ENCODE results near the gene VTI1A.

The VTI1A gene

DNA sequence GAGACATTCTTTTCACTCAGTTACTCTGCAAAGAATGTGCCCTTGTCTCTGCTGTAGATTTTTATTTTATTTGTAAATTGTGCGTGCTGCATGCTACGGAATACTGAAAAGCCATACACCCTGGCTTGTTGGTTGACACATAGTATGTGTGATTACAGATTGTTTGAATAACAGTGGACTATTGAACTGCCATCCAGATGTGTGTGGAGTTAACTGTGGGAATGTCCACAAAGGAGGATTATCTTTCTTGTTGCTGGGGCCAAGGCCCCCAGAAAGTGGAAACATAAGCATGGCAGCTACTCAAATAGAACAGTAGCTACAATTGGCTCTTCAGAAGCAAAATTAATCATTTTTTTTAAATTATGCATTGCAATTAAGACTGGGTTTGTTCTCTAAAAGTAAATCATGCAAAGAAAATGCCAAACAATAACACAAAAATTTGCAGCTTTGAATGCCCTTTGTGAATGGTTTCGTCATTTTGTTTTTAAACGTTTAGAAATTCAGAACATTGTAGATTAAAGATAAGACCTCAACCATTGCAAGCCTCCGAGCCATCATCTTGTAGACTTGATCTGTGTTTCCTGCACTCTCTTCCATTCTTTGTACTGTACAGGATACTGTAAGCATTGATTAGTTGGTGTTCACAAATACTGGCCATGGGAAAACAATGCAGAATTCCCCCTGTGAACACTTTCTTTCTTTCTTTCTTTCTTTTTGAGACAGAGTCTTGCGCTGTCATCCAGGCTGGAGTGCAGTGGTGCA is 292.8 kb downstream of the VTI1A start:
- Histone ChIP-seq H3K4me3 (ENCODE audit: low read depth, low read length) (no peak overlapping the region), H3K27me3 (ENCODE audit: control insufficient read depth, insufficient read depth, low read length) (no peaks in the 10 kb centered on the region)

DNA sequence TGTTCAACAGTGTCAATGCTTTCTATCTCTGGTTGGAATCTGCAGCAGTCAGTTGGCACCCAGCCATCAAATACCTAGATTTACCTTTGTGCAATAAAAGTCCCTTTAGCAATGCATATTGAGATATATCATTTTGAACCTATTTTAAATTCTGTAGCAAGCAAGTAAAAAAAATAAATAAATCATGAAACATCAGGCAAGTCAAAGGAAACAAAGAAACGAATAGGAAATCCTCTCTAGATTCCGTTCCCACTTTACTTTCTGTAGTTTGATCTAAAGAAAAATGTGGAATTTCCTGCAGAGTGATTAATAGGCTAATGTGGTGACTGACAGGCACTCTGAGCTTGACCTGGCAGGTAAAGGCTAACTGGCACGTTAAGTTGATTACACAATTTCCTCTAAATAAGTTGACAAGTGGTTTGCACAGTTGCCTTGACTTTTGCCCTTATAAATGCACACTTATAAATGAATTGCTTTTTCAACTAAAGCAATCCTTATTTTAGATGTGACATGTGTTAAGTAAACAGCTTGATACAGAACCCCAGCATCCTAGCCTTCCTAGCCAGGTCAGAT is 294.9 kb downstream of the VTI1A start:
- H3K4me3 ChIP-seq (ENCODE audit: low read depth, low read length), result no peak overlapping the region
- no peak overlapping the region for H3K9ac ChIP-seq (ENCODE audit: low read depth, low read length)
- no peaks in the 10 kb centered on the region for H3K27me3 ChIP-seq (ENCODE audit: control insufficient read depth, insufficient read depth, low read length)
- no peaks in the 10 kb centered on the region for H3K9me3 ChIP-seq (ENCODE audit: control insufficient read depth, insufficient read depth, low read length)
- H3K36me3 ChIP-seq (ENCODE audit: control insufficient read depth, insufficient read depth, low read length), result no peaks in the 10 kb centered on the region
- H3K4me1 ChIP-seq (ENCODE audit: control insufficient read depth, insufficient read depth, low read length), result peaks cover 2% of the 10 kb centered on the region

More for the DNA sequence above, 292.8 kb downstream of the VTI1A start:
- H3K9ac ChIP-seq (ENCODE audit: low read depth, low read length), result no peak overlapping the region
- no peaks in the 10 kb centered on the region for H3K36me3 ChIP-seq (ENCODE audit: control insufficient read depth, insufficient read depth, low read length)
- H3K9me3 ChIP-seq (ENCODE audit: control insufficient read depth, insufficient read depth, low read length), result no peaks in the 10 kb centered on the region
- peaks cover 2% of the 10 kb centered on the region for H3K4me1 ChIP-seq (ENCODE audit: control insufficient read depth, insufficient read depth, low read length)

DNA sequence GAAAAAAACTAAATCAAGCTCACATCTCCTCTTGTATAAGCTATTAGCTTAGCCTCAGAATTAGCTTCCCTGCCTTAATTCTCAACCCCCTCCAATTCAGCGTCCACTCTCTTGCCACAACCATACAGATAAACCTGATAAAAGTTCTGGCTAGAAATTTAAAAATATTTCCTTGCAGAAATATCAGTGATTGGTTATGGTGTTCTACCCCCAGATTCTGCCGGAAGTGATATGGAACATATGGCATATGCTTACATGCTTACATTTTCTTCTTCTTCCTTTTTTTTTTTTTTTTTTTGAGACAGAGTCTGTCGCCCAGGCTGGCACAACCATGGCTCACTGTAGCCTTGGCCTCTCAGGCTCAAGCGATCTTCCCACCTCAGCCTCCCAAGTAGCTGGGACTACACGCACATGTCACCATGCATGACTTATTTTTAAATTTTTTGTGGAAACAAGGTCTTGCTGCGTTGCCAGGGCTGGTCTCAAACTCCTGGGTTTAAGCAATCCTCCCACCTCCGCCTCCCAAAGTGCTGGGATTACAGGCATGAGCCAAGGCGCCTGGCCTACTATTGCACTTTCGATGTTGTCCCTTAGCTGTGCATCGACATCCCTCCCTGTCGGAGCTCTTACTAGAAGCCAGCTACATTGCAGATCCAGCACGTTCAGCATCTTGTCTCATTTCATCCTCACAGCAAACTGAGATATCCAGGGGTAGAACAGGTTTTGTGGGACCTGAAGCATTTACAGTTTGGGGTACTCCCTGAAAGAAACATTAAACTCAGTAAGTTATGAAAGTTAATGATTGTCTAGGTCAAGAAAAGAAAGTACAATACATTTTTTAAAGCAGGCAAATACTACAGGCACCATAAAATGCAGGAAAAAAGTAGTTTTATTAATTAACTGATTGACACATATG is 297.4 kb downstream of the VTI1A start:
- Histone ChIP-seq H3K9ac (ENCODE audit: low read depth, low read length) (no peak overlapping the region), H3K9me3 (ENCODE audit: control insufficient read depth, insufficient read depth, low read length) (no peaks in the 10 kb centered on the region), H3K27me3 (ENCODE audit: control insufficient read depth, insufficient read depth, low read length) (no peaks in the 10 kb centered on the region), H3K36me3 (ENCODE audit: control insufficient read depth, insufficient read depth, low read length) (no peaks in the 10 kb centered on the region), H3K4me1 (ENCODE audit: control insufficient read depth, insufficient read depth, low read length) (peaks cover 2% of the 10 kb centered on the region), H3K4me3 (ENCODE audit: low read depth, low read length) (no peak overlapping the region)

DNA sequence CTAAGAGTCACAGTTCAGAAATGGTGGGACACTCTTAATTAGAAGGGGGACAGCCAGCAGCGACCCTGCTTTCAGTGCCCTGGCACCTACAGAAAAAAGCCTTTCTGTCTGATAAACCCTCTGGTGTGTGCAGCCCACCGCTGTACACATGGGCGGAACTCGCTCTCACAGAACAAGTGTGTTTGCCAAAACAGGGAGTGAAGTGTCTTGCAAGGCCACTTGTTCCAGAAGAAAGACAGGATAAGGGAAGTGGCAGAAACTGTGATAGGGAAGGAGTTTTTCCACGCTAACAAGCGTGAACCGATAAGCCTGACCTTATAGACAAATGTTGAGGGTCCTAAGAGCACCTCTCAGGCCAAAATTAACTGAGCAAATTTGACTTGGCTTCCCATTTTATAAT is 299.3 kb downstream of the VTI1A start:
- Histone ChIP-seq H3K4me3 (ENCODE audit: low read depth, low read length) (no peak overlapping the region), H3K9me3 (ENCODE audit: control insufficient read depth, insufficient read depth, low read length) (no peaks in the 10 kb centered on the region), H3K36me3 (ENCODE audit: control insufficient read depth, insufficient read depth, low read length) (no peaks in the 10 kb centered on the region), H3K27me3 (ENCODE audit: control insufficient read depth, insufficient read depth, low read length) (no peaks in the 10 kb centered on the region), H3K4me1 (ENCODE audit: control insufficient read depth, insufficient read depth, low read length) (peaks cover 2% of the 10 kb centered on the region), H3K9ac (ENCODE audit: low read depth, low read length) (no peak overlapping the region)

DNA sequence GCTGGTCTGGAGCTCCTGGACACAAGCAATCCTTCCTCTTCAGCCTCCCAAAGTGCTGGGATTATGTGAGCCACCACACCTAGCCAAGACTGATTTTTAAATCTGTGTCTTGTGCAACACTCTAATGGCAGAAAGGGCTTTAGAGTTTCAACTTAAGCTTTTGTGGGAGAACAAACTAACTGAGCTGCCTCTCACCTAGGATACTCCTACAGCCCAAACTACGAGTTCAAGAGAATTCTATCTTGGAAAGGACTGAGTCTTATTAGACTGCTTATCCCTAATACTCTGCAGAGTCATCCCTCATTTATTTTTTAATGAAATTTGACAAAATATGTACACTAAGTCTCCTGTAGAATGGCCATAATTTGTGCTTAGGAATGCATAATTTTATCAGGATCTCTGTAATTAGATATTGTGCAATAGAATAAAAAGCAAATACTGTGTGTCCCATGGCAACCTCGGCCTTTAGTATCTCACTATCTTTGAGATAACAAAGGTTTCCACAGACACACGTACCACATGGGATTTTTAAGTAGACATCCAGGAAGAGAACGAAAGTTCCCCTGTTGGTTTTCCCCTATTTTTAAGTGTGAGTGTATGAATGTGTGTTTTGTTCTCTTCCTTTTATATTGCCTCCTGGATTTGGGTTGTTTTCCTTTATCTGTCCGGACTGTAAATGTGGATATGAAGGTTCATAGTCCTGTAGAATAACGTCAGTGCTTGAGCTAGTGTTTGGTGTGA is 303.6 kb downstream of the VTI1A start:
- Histone ChIP-seq H3K9ac (ENCODE audit: low read depth, low read length) (no peak overlapping the region), H3K27me3 (ENCODE audit: control insufficient read depth, insufficient read depth, low read length) (no peaks in the 10 kb centered on the region), H3K9me3 (ENCODE audit: control insufficient read depth, insufficient read depth, low read length) (no peaks in the 10 kb centered on the region), H3K4me1 (ENCODE audit: control insufficient read depth, insufficient read depth, low read length) (no peaks in the 10 kb centered on the region), H3K4me3 (ENCODE audit: low read depth, low read length) (no peak overlapping the region), H3K36me3 (ENCODE audit: control insufficient read depth, insufficient read depth, low read length) (no peaks in the 10 kb centered on the region)

DNA sequence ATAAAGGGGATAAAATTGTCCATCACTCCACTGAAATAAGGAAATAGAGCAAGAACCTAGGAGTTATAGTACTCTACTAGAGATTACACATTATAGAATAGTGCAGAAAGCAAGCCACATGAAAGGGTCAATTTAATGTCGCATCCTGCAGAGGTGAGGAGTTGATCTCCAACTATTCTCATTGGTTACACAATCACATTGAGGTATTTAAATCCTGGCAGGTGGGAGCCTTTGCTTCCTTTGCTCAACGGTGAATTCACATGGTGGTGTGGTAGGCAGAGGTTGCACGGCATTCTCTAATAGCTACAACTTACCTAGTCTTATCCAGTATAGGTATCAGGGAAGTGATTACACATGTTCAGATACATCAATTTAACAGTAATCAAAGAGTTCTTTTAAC is 304.6 kb downstream of the VTI1A start:
- Histone ChIP-seq H3K4me3 (ENCODE audit: low read depth, low read length) (no peak overlapping the region), H3K4me1 (ENCODE audit: control insufficient read depth, insufficient read depth, low read length) (no peaks in the 10 kb centered on the region), H3K27me3 (ENCODE audit: control insufficient read depth, insufficient read depth, low read length) (no peaks in the 10 kb centered on the region), H3K9me3 (ENCODE audit: control insufficient read depth, insufficient read depth, low read length) (no peaks in the 10 kb centered on the region), H3K9ac (ENCODE audit: low read depth, low read length) (no peak overlapping the region), H3K36me3 (ENCODE audit: control insufficient read depth, insufficient read depth, low read length) (no peaks in the 10 kb centered on the region)

DNA sequence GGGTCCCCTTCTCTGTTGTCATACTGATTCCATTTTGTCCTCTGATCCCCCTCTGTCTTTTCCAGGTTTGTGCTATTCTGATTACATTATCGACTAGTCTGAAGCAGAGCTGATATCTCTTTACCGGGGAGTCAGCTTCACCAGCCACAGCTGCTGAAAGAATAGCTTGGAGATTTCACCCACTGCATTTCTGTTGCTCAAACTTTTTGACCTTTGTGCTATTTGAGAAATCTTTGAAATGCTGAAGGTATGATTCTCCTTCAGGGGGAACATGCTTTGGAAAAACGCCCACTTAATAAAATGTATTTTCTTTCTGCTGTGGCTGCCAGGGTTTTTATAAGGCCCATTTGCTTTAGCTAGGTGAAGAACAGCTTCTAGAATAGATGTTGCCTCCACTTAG is 305.3 kb downstream of the VTI1A start:
- Histone ChIP-seq H3K4me1 (ENCODE audit: control insufficient read depth, insufficient read depth, low read length) (no peaks in the 10 kb centered on the region), H3K9me3 (ENCODE audit: control insufficient read depth, insufficient read depth, low read length) (no peaks in the 10 kb centered on the region), H3K36me3 (ENCODE audit: control insufficient read depth, insufficient read depth, low read length) (no peaks in the 10 kb centered on the region), H3K4me3 (ENCODE audit: low read depth, low read length) (no peak overlapping the region), H3K9ac (ENCODE audit: low read depth, low read length) (no peak overlapping the region), H3K27me3 (ENCODE audit: control insufficient read depth, insufficient read depth, low read length) (no peaks in the 10 kb centered on the region)

DNA sequence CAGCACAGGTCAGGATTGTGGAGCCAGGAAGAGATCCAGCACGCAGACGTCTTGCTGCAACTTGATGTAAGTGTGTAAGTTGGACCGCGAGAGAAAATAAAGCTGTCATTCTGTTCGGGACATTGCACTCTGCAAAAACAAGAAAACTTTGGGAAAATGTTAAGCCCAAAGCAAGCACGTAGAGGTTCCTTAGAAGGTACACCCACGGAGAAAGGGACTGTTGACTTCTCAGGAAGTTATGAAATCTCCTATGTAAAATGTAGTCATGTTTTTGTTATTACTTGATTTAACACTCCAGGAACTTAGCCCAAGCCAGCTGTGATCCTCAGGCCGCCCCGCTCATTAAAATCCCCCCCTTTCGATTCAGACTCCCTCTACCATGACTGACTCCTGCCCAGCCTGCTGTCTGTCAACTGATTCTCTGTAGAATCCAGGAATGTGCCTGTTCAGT is 307.0 kb downstream of the VTI1A start:
- Histone ChIP-seq H3K36me3 (ENCODE audit: control insufficient read depth, insufficient read depth, low read length) (no peaks in the 10 kb centered on the region), H3K9me3 (ENCODE audit: control insufficient read depth, insufficient read depth, low read length) (no peaks in the 10 kb centered on the region), H3K9ac (ENCODE audit: low read depth, low read length) (no peak overlapping the region), H3K4me1 (ENCODE audit: control insufficient read depth, insufficient read depth, low read length) (no peaks in the 10 kb centered on the region), H3K4me3 (ENCODE audit: low read depth, low read length) (no peak overlapping the region), H3K27me3 (ENCODE audit: control insufficient read depth, insufficient read depth, low read length) (no peaks in the 10 kb centered on the region)

DNA sequence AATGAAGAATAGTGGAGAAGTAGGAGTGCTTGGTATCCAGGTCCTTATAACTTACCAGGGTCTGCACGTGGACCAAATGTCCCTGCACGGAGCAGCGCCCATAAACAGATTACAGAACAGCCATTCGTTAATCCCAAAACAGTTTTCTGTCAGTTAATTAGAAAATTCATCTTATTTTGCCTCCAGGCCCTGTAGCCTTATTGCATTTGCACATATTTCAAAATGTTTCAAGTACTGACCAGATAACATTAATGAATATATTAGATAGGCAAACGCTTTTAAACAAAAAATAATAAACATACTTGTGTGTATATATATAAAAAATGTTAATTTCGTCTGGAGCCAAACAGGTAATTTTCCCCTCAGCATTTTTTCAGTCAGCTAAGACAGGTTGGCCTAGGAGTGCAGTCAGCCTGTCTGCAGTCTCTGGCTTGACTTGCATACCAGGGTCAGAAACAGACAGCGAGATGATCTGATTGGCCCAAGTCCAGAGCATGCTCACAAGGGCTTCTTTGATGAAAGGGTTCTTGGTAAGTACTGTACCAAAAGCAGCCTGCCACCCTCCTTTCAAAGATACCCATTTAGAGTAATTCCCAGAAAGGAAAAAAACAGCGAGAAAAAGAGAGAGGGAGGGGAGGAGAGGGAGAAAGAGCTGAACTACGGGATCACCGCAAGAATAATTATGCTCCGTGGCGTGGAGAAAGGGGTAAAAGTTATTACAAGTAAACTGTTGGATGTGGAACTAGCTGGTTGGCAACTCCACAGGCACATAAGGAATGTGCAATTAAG is 308.6 kb downstream of the VTI1A start:
- H3K36me3 ChIP-seq (ENCODE audit: control insufficient read depth, insufficient read depth, low read length), result no peaks in the 10 kb centered on the region
- H3K4me1 ChIP-seq (ENCODE audit: control insufficient read depth, insufficient read depth, low read length), result peaks cover 2% of the 10 kb centered on the region
- no peak overlapping the region for H3K4me3 ChIP-seq (ENCODE audit: low read depth, low read length)
- H3K9me3 ChIP-seq (ENCODE audit: control insufficient read depth, insufficient read depth, low read length), result no peaks in the 10 kb centered on the region
- no peaks in the 10 kb centered on the region for H3K27me3 ChIP-seq (ENCODE audit: control insufficient read depth, insufficient read depth, low read length)
- H3K9ac ChIP-seq (ENCODE audit: low read depth, low read length), result no peak overlapping the region

DNA sequence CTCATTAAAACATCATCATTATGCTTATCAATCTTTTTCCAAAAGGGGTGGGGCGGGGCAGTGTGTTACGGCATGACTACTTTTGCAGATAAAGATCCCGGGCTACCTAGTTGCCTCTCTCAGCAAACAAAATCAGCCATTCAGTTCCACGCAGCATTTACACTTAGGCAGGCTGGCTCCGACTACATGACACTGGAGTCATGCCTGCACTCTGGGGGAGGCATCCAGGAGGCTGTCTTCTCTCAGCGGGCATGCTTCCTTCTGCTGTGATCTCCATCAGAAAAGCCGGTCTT is 309.2 kb downstream of the VTI1A start:
- no peak overlapping the region for H3K4me3 ChIP-seq (ENCODE audit: low read depth, low read length)
- no peaks in the 10 kb centered on the region for H3K36me3 ChIP-seq (ENCODE audit: control insufficient read depth, insufficient read depth, low read length)
- H3K9me3 ChIP-seq (ENCODE audit: control insufficient read depth, insufficient read depth, low read length), result no peaks in the 10 kb centered on the region
- H3K4me1 ChIP-seq (ENCODE audit: control insufficient read depth, insufficient read depth, low read length), result peaks cover 2% of the 10 kb centered on the region
- H3K9ac ChIP-seq (ENCODE audit: low read depth, low read length), result no peak overlapping the region
- no peaks in the 10 kb centered on the region for H3K27me3 ChIP-seq (ENCODE audit: control insufficient read depth, insufficient read depth, low read length)

DNA sequence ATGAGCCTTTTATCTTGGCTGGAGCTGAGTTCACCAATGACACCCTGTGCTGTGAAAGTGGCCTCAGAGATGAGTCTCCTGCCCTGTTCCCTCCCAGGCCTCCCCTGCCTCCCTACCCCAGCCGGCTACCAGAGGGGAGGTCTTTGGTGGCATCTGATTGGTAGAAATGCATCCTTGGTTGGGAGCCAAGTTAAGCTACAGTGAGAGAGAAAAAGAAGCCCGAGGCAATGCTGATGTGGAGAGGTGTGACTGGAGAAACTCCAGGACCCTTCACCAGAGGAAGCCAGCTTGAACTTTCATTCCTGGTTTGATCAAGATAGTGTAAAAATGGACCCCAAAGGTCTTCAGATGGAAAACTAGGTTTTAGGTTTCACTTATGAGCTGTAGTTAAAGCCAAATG is 311.9 kb downstream of the VTI1A start:
- H3K27me3 ChIP-seq (ENCODE audit: control insufficient read depth, insufficient read depth, low read length), result no peaks in the 10 kb centered on the region
- H3K4me3 ChIP-seq (ENCODE audit: low read depth, low read length), result no peak overlapping the region
- peaks cover 2% of the 10 kb centered on the region for H3K4me1 ChIP-seq (ENCODE audit: control insufficient read depth, insufficient read depth, low read length)
- H3K9me3 ChIP-seq (ENCODE audit: control insufficient read depth, insufficient read depth, low read length), result no peaks in the 10 kb centered on the region
- no peaks in the 10 kb centered on the region for H3K36me3 ChIP-seq (ENCODE audit: control insufficient read depth, insufficient read depth, low read length)
- no peak overlapping the region for H3K9ac ChIP-seq (ENCODE audit: low read depth, low read length)

Measured in iPS-15b (cell line).